OCI-LY7 (cell line): ENCODE data around the gene MAGEA3.
"Not testable (repeated sequence)": the region's sequence is repeated elsewhere in the genome, so short reads cannot be mapped to it uniquely, and the experiment has no call there.

ENCODE experiments used
- EZH2phosphoT487 ChIP-seq: fragments of 200-600 bp; sonication (generic); IDR thresholded peaks from 2 replicates; pipeline ENCODE4 v1.6.1; 2018; ENCODE audit warnings: low read depth, borderline replicate concordance, mild to moderate bottlenecking, mixed run types, antibody characterized with exemption, low read length, moderate library complexity, mixed read lengths
- TF ChIP-seq, protein P1 (sequence below): fragments of 200-600 bp; sonication (generic); conservative IDR thresholded peaks from 2 replicates; pipeline ENCODE4 v1.5.1; 2014; ENCODE audit warnings: mild to moderate bottlenecking, antibody characterized with exemption, low read length, moderate library complexity, mixed read lengths

DNA sequence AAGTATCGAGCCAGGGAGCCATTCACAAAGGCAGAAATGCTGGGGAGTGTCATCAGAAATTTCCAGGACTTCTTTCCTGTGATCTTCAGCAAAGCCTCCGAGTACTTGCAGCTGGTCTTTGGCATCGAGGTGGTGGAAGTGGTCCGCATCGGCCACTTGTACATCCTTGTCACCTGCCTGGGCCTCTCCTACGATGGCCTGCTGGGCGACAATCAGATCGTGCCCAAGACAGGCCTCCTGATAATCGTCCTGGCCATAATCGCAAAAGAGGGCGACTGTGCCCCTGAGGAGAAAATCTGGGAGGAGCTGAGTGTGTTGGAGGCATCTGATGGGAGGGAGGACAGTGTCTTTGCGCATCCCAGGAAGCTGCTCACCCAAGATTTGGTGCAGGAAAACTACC is 37.9 kb downstream of the MAGEA3 start:
- not testable (repeated sequence) for TF ChIP-seq EZH2phosphoT487
- TF ChIP-seq, protein P1, sequence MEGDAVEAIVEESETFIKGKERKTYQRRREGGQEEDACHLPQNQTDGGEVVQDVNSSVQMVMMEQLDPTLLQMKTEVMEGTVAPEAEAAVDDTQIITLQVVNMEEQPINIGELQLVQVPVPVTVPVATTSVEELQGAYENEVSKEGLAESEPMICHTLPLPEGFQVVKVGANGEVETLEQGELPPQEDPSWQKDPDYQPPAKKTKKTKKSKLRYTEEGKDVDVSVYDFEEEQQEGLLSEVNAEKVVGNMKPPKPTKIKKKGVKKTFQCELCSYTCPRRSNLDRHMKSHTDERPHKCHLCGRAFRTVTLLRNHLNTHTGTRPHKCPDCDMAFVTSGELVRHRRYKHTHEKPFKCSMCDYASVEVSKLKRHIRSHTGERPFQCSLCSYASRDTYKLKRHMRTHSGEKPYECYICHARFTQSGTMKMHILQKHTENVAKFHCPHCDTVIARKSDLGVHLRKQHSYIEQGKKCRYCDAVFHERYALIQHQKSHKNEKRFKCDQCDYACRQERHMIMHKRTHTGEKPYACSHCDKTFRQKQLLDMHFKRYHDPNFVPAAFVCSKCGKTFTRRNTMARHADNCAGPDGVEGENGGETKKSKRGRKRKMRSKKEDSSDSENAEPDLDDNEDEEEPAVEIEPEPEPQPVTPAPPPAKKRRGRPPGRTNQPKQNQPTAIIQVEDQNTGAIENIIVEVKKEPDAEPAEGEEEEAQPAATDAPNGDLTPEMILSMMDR: not testable (repeated sequence)
